CD14-positive monocyte (primary cell): ENCODE data around the gene MOK. TPM values are rescaled to one million over a fixed set of nuclear protein-coding genes. Genes with fewer than 3 reads are reported as not detected.

Experiments
- DNase-seq, 3 donors: peaks; one replicate each; pipeline ENCODE4 v3.0.0-alpha.2; 2011 to 2022
- H2AFZ ChIP-seq: 2 replicates; pipeline ENCODE4 v1.6.0; 2012; ENCODE audit warnings: mild to moderate bottlenecking, low read depth, low read length, inconsistent platforms; ENCODE audit not compliant: insufficient read depth, poor library complexity, severe bottlenecking
- H3K27ac ChIP-seq, 2 donors: 1 replicate in 1 of 2; 2 replicates in 1 of 2; pipeline ENCODE4 v1.5.1; 2012 to 2013; ENCODE audit warnings: low read length in 2 of 2, control low read depth in 1 of 2, inconsistent platforms in 1 of 2, low read depth in 1 of 2, mild to moderate bottlenecking in 1 of 2
- H3K27me3 ChIP-seq, 2 donors: one replicate each; pipeline versions ENCODE4 v1.6.0 to v1.6.1; 2011 to 2013; ENCODE audit warnings: low read length in 2 of 2; ENCODE audit not compliant: control insufficient read depth in 2 of 2, insufficient read depth in 2 of 2
- H3K36me3 ChIP-seq, 2 donors: replicated peaks in 1 of 2; 1 replicate in 1 of 2; 2 replicates in 1 of 2; pipeline versions ENCODE4 v1.5.1 to v1.6.1; 2012 to 2013; ENCODE audit warnings: low read length in 2 of 2, control low read depth in 1 of 2, inconsistent platforms in 1 of 2, mild to moderate bottlenecking in 1 of 2; ENCODE audit not compliant: insufficient read depth in 2 of 2, control insufficient read depth in 1 of 2
- H3K4me1 ChIP-seq, 2 donors: 1 replicate in 1 of 2; 2 replicates in 1 of 2; pipeline versions ENCODE4 v1.5.1 to v1.6.1; 2012 to 2013; ENCODE audit warnings: low read length in 2 of 2, control low read depth in 1 of 2, inconsistent platforms in 1 of 2, mild to moderate bottlenecking in 1 of 2, moderate library complexity in 1 of 2; ENCODE audit not compliant: insufficient read depth in 2 of 2, control insufficient read depth in 1 of 2
- H3K4me2 ChIP-seq: replicated peaks from 2 replicates; pipeline ENCODE3; 2012; ENCODE audit warnings: low read length, moderate library complexity, mild to moderate bottlenecking; ENCODE audit not compliant: poor library complexity, severe bottlenecking; ENCODE audit errors: extremely low read depth
- H3K4me3 ChIP-seq, 3 experiments: fragments of 200-600 bp in 1 of 3; sonication (generic) in 1 of 3; replicated peaks in 1 of 3; 1 replicate in 2 of 3; 2 replicates in 1 of 3; pipeline ENCODE4 v1.5.1; 2011 to 2013; ENCODE audit warnings: low read length in 3 of 3, mild to moderate bottlenecking in 3 of 3, control low read depth in 2 of 3, low read depth in 2 of 3, inconsistent platforms in 1 of 3, moderate library complexity in 1 of 3
- H3K79me2 ChIP-seq: 2 replicates; pipeline ENCODE4 v1.6.0; 2012; ENCODE audit warnings: mild to moderate bottlenecking, control low read depth, inconsistent platforms, low read length, moderate library complexity; ENCODE audit not compliant: insufficient read depth
- H3K9ac ChIP-seq: 2 replicates; pipeline ENCODE4 v1.6.0; 2017; ENCODE audit warnings: low read length, mild to moderate bottlenecking; ENCODE audit not compliant: insufficient read depth, poor library complexity, severe bottlenecking
- H3K9me3 ChIP-seq, 2 donors: replicated peaks in 1 of 2; 1 replicate in 1 of 2; 2 replicates in 1 of 2; pipeline versions ENCODE4 v1.5.1 to v1.6.1; 2012 to 2013; ENCODE audit warnings: low read length in 2 of 2, control low read depth in 1 of 2; ENCODE audit not compliant: control insufficient read depth in 1 of 2, insufficient read depth in 1 of 2
- H4K20me1 ChIP-seq: 2 replicates; pipeline ENCODE4 v1.6.0; 2012; ENCODE audit warnings: mild to moderate bottlenecking, low read length, control low read depth, moderate library complexity; ENCODE audit not compliant: insufficient read depth
- H3K27ac Mint-ChIP-seq, 7 donors: one replicate each; pipeline ENCODE4 v1.8.0; 2020; ENCODE audit warnings: mild to moderate bottlenecking in 7 of 7, mixed read lengths in 7 of 7, moderate library complexity in 6 of 7, inconsistent platforms in 2 of 7
- H3K27me3 Mint-ChIP-seq, 3 donors: one replicate each; pipeline ENCODE4 v1.8.0; 2021 to 2022; ENCODE audit warnings: low read depth in 3 of 3, mild to moderate bottlenecking in 3 of 3, mixed read lengths in 3 of 3, moderate library complexity in 3 of 3, inconsistent platforms in 1 of 3
- H3K36me3 Mint-ChIP-seq, 2 donors: one replicate each; pipeline ENCODE4 v1.8.0; 2020; ENCODE audit warnings: mixed read lengths in 2 of 2, inconsistent platforms in 1 of 2, mild to moderate bottlenecking in 1 of 2
- H3K4me1 Mint-ChIP-seq: one replicate; pipeline ENCODE4 v1.8.0; 2020; ENCODE audit warnings: mild to moderate bottlenecking, mixed read lengths
- H3K4me3 Mint-ChIP-seq, 2 donors: one replicate each; pipeline ENCODE4 v1.8.0; 2020; ENCODE audit warnings: mild to moderate bottlenecking in 2 of 2, mixed read lengths in 2 of 2, moderate library complexity in 1 of 2
- H3K9me3 Mint-ChIP-seq, 7 donors: one replicate each; pipeline ENCODE4 v1.8.0; 2020 to 2022; ENCODE audit warnings: mixed read lengths in 7 of 7, mild to moderate bottlenecking in 6 of 7, moderate library complexity in 6 of 7, inconsistent platforms in 2 of 7
- WGBS: methylation state at CpG from one replicate; pipeline ENCODE4 v1.1.5; 2013; ENCODE audit warnings: missing lambda C conversion rate; ENCODE audit not compliant: insufficient coverage; 5-methylcytosine and 5-hydroxymethylcytosine counted together
- intact Hi-C, 2 donors: fragments of 100-400 bp; cut with micrococcal nuclease; formaldehyde crosslinking; loops; one replicate each; pipeline versions ENCODE4 v1.15.0 to v1.15.1; 2023
- polyA plus RNA-seq, 3 donors: library from polyadenylated mRNA; depleted of rRNA in 1 of 3; unstranded in 2 of 3; stranded (reverse) in 1 of 3; fragments of 300-500 nt in 2 of 3; fragments of >200 nt in 1 of 3; fragmentation: Illumina TruSeq in 2 of 3; gene quantifications; 1 replicate in 2 of 3; 2 replicates in 1 of 3; pipeline ENCODE4 v1.2.3, GENCODE V29; 2012 to 2021
- TF ChIP-seq, protein P1 (sequence below): fragments of 200-600 bp; IDR thresholded peaks from one replicate; pipeline ENCODE4 v1.8.0; 2022; ENCODE audit warnings: antibody characterized with exemption, mild to moderate bottlenecking

The MOK gene
- polyA plus RNA-seq, 3 donors = 0.67 to 3.4 (median 1.8) TPM

DNA sequence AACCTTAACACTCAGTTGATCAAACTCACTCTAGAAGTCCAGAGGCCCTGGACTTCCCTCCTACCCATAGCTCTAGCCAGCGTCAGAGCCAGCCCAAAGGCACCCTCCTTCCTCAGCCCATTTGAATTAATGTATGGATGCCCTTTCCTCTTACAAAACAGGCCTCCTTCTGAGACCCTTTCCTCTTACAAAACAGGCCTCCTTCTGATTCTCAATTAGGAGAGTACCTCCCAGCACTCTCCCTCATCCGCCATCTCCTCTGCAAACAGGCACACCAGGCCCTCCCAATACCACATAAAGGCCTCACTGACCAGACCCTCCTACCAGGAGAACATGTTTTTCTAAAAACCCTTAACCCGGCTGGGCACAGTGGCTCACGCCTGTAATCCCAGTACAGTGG, 65.7 kb downstream of the MOK start:
- Histone ChIP-seq H3K9me3 (no peaks in the 10 kb centered on the region), H3K4me1 (no peaks in the 10 kb centered on the region), H4K20me1 (no peaks in the 10 kb centered on the region), H3K36me3 (no peaks in the 10 kb centered on the region), H3K27me3 (no peaks in the 10 kb centered on the region), H3K79me2 (no peaks in the 10 kb centered on the region), H3K9ac (no peak overlapping the region), H3K27ac (no peak overlapping the region), H2AFZ (no peak overlapping the region), H3K4me2 (no peak overlapping the region), H3K4me3 (no peak overlapping the region)
- Mint-ChIP-seq H3K27me3 (no peaks in the 10 kb centered on the region), H3K4me3 (no peak overlapping the region), H3K36me3 (no peaks in the 10 kb centered on the region), H3K4me1 (no peaks in the 10 kb centered on the region), H3K9me3 (peaks cover 0 to 3% (median 0%) of the 10 kb centered on the region in 7 donors), H3K27ac (no peak overlapping the region)
- DNase-seq = no peak
- TF ChIP-seq, protein P1, sequence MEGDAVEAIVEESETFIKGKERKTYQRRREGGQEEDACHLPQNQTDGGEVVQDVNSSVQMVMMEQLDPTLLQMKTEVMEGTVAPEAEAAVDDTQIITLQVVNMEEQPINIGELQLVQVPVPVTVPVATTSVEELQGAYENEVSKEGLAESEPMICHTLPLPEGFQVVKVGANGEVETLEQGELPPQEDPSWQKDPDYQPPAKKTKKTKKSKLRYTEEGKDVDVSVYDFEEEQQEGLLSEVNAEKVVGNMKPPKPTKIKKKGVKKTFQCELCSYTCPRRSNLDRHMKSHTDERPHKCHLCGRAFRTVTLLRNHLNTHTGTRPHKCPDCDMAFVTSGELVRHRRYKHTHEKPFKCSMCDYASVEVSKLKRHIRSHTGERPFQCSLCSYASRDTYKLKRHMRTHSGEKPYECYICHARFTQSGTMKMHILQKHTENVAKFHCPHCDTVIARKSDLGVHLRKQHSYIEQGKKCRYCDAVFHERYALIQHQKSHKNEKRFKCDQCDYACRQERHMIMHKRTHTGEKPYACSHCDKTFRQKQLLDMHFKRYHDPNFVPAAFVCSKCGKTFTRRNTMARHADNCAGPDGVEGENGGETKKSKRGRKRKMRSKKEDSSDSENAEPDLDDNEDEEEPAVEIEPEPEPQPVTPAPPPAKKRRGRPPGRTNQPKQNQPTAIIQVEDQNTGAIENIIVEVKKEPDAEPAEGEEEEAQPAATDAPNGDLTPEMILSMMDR = no peak
- intact Hi-C loops = no loop called here
- WGBS = 86% methylated on average over 1 of the region's 4 CpGs

DNA sequence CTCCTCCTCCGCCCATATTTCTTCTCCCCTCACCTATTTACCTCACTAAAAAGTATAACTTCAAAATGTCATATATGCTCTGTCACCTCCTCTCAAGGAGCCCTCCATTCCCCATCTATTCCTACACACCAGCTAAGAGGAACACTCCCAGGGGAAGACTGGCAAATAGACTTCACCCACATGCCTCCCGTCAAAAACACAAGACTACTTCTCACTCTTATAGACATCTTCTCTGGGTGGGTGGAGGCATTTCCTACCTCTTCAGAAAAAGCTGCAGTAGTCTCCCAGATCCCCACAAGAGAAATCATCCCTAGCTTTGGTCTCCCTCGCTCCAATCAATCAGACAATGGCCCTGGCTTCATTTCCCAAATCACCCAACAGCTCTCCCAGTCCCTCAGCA, 66.2 kb downstream of the MOK start:
- Mint-ChIP-seq H3K27me3 (no peaks in the 10 kb centered on the region), H3K9me3 (peaks cover 0 to 3% (median 0%) of the 10 kb centered on the region in 7 donors), H3K4me1 (no peaks in the 10 kb centered on the region), H3K36me3 (no peaks in the 10 kb centered on the region), H3K4me3 (no peak overlapping the region), H3K27ac (no peak overlapping the region)
- H3K27ac ChIP-seq = no peak overlapping the region
- no peaks in the 10 kb centered on the region for H3K36me3 ChIP-seq
- no peaks in the 10 kb centered on the region for H3K79me2 ChIP-seq
- no peak overlapping the region for H2AFZ ChIP-seq
- DNase-seq = no peak
- no peaks in the 10 kb centered on the region for H4K20me1 ChIP-seq
- no peak overlapping the region for H3K9ac ChIP-seq
- H3K27me3 ChIP-seq = no peaks in the 10 kb centered on the region
- intact Hi-C loops = no loop called here
- H3K4me3 ChIP-seq = no peak overlapping the region
- WGBS = 100% methylated on average over 1 of the region's 3 CpGs
- no peaks in the 10 kb centered on the region for H3K4me1 ChIP-seq
- no peak overlapping the region for H3K4me2 ChIP-seq
- TF ChIP-seq, protein P1 = no peak
- no peaks in the 10 kb centered on the region for H3K9me3 ChIP-seq
